HG03175 (cell line): ENCODE measurements around the gene NDUFB2.
"Not testable (repeated sequence)": the region's sequence is repeated elsewhere in the genome, so short reads cannot be mapped to it uniquely, and the experiment has no call there.

Experiments
- ATAC-seq: cut with Tn5 transposase; IDR thresholded peaks from one replicate; pipeline ENCODE4 v1.9.1; 2021; ENCODE audit warnings: mild to moderate bottlenecking, moderate library complexity; ENCODE audit not compliant: unreplicated experiment

Gene NDUFB2

GRCh38 chr7:140696680-140697446 lies at the start of gene NDUFB2:
Gene NDUFB2, plus strand, starts transcription at chr7:140696708. Its CDS starts 37 bp downstream, at chr7:140696745.
- peak; percentile 92 for ATAC-seq

GRCh38 chr7:140646931-140647647 lies 49.4 kb upstream of the NDUFB2 start:
- ATAC-seq: peak; percentile 91

GRCh38 chr7:140649556-140650205 lies 46.8 kb upstream of the NDUFB2 start:
- no peak for ATAC-seq

GRCh38 chr7:140650367-140650766 lies 46.1 kb upstream of the NDUFB2 start:
- ATAC-seq: no peak

- ATAC-seq: no peak
Measured at GRCh38 chr7:140653319-140654108, 43.0 kb upstream of the NDUFB2 start.

- no peak for ATAC-seq
Measured at GRCh38 chr7:140654109-140654387, 42.5 kb upstream of the NDUFB2 start.

GRCh38 chr7:140654661-140655060 lies 41.8 kb upstream of the NDUFB2 start:
- no peak for ATAC-seq

- no peak for ATAC-seq
Measured at GRCh38 chr7:140655511-140656408, 40.7 kb upstream of the NDUFB2 start.

GRCh38 chr7:140656548-140657515 lies 39.7 kb upstream of the NDUFB2 start:
- peak; percentile 90 for ATAC-seq

GRCh38 chr7:140657891-140658290 lies 38.6 kb upstream of the NDUFB2 start:
- no peak for ATAC-seq

- ATAC-seq: no peak
Measured at GRCh38 chr7:140659856-140660255, 36.7 kb upstream of the NDUFB2 start.

- no peak for ATAC-seq
Measured at GRCh38 chr7:140661124-140661523, 35.4 kb upstream of the NDUFB2 start.

GRCh38 chr7:140662938-140663337 lies 33.6 kb upstream of the NDUFB2 start:
- not testable (repeated sequence) for ATAC-seq

GRCh38 chr7:140667476-140667875 lies 29.0 kb upstream of the NDUFB2 start:
- no peak for ATAC-seq

- ATAC-seq: no peak
Measured at GRCh38 chr7:140668641-140669040, 27.9 kb upstream of the NDUFB2 start.

- ATAC-seq: no peak
Measured at GRCh38 chr7:140669352-140669751, 27.2 kb upstream of the NDUFB2 start.

- not testable (repeated sequence) for ATAC-seq
Measured at GRCh38 chr7:140669862-140670261, 26.6 kb upstream of the NDUFB2 start.

- no peak for ATAC-seq
Measured at GRCh38 chr7:140670343-140670935, 26.1 kb upstream of the NDUFB2 start.

- no peak for ATAC-seq
Measured at GRCh38 chr7:140671966-140672365, 24.5 kb upstream of the NDUFB2 start.
